Heart right ventricle (tissue), 16 donors: ENCODE results near the gene MCCD1. TPM values are rescaled to one million over a fixed set of nuclear protein-coding genes. Genes with fewer than 3 reads are reported as not detected.

Experiments used
- ATAC-seq, 8 donors: fragments of 200-7000 bp; cut with Tn5 transposase; one replicate each; pipeline ENCODE4 v1.9.1; 2020; ENCODE audit warnings: mild to moderate bottlenecking in 8 of 8, moderate library complexity in 8 of 8, moderate number of reproducible peaks in 1 of 8
- DNase-seq, 2 donors: peaks; one replicate each; pipeline ENCODE4 v3.0.0-alpha.2; 2020
- H3K27ac ChIP-seq, 10 donors: fragments of 200-600 bp; sonication (generic) in 2 of 10; one replicate each; pipeline versions ENCODE4 v1.5.0 to v1.8.0; 2020 to 2022; ENCODE audit warnings: mild to moderate bottlenecking in 3 of 10
- H3K27me3 ChIP-seq, 7 donors: fragments of 200-600 bp; one replicate each; pipeline ENCODE4 v1.8.0; 2021 to 2022; ENCODE audit warnings: mild to moderate bottlenecking in 2 of 7
- H3K36me3 ChIP-seq, 9 donors: fragments of 200-600 bp; sonication (generic) in 1 of 9; one replicate each; pipeline versions ENCODE4 v1.5.0 to v1.8.0; 2020 to 2022; ENCODE audit warnings: mild to moderate bottlenecking in 2 of 9
- H3K4me1 ChIP-seq, 9 donors: fragments of 200-600 bp; sonication (generic) in 1 of 9; one replicate each; pipeline versions ENCODE4 v1.5.0 to v1.8.0; 2020 to 2022; ENCODE audit warnings: mild to moderate bottlenecking in 4 of 9
- H3K4me3 ChIP-seq, 10 donors: fragments of 200-600 bp; sonication (generic) in 2 of 10; one replicate each; pipeline versions ENCODE4 v1.5.0 to v1.8.0; 2020 to 2022; ENCODE audit warnings: mild to moderate bottlenecking in 7 of 10, moderate library complexity in 2 of 10
- H3K9me3 ChIP-seq, 11 donors: fragments of 200-600 bp in 10 of 11; sonication (generic) in 2 of 11; one replicate each; pipeline versions ENCODE4 v1.5.0 to v1.8.0; 2013 to 2022; ENCODE audit warnings: mild to moderate bottlenecking in 2 of 11, control low read depth in 1 of 11, moderate library complexity in 1 of 11
- CTCF ChIP-seq, 9 donors: fragments of 200-600 bp; sonication (generic) in 2 of 9; IDR thresholded peaks; one replicate each; pipeline versions ENCODE4 v1.5.0 to v1.8.0; 2021 to 2022; ENCODE audit warnings: antibody characterized with exemption in 9 of 9, mild to moderate bottlenecking in 5 of 9, moderate library complexity in 1 of 9
- WGBS, 2 donors: extraction: QIAGEN DNeasy Blood & Tissue Kit; methylation state at CpG; one replicate each; pipeline ENCODE4 v1.1.7; 2013; ENCODE audit warnings: inconsistent platforms in 1 of 2; 5-methylcytosine and 5-hydroxymethylcytosine counted together
- intact Hi-C, 10 donors: fragments of 100-400 bp; cut with DNase I; formaldehyde crosslinking; loops; one replicate each; pipeline versions ENCODE4 v1.11.1 to v1.14.2; 2022
- long read RNA-seq, 3 donors: library from polyadenylated mRNA; unstranded; transcript quantifications; one replicate each; pipeline ENCODE4 v2.0.0, GENCODE V29; 2020 to 2021
- polyA plus RNA-seq, 2 donors: library from polyadenylated mRNA; stranded (reverse); fragments of 200-250 nt; gene quantifications; one replicate each; pipeline ENCODE4 v1.2.3, GENCODE V29; 2013
- total RNA-seq, 10 donors: library from RNA; stranded (reverse); fragmentation: NEBNext Ultra II Directional in 3 of 10; extraction: Animal tissue kit (Norgen Biotek cat#: 25700) in 3 of 10; gene quantifications; one replicate each; pipeline versions ENCODE4 v1.2.1 to v1.2.4, GENCODE V29; 2021 to 2023
- donor health status: Arrhythmogenic right ventricular cardiomyopathy.
- donor health status: ischemic (EF 13 %, LVEDD 7.1; RV severe dilation, severe dysfunction).
- donor health status: healthy with polysubstance abuse.
- donor health status: DM: no; HTN: yes; CAD: no.
- donor health status: DM: no; HTN: no; CAD: no.
- donor health status: ischemic (EF 25% LVEDD 6.9; RV normal size, moderate dysfunction).
- donor health status: ischemic (EF 25% LVEDD 5.7; RV mildly dilated, moderate dysfunction).
- donor health status: healthy.
- donor health status: DM: yes; HTN: yes; CAD: no.
- donor health status: Ischemic cardiomyopathy.
- donor health status: ischemic (EF 35%, LVEDD 5.7; RV mildly dilated, moderate dysfunction).
- donor health status: nonischemic (EF 11% LVEDD 7.7; RV severe dilation, severe dysfunction).
- donor health status: DM: yes; HTN: yes; CAD: no.
- donor health status: PGD.
- donor health status: ischemic (EF 29% LVEDD 5.4; RV normal size, mild dysfunction).
- donor health status: nonischemic (EF 23%, LVEDD 6.1; RV moderate dilation, normal function).

Gene MCCD1
- not detected for total RNA-seq
- polyA plus RNA-seq, result not detected
- long read RNA-seq, donor 1, result 0 reads
- long read RNA-seq, donor 2, result 0 reads
- long read RNA-seq, donor 3, result 0 reads

- TF ChIP-seq CTCF (IDR thresholded peaks at IDR 0.05), result no peak
- peak in 4 of 8 donors; percentile 15 to 48 (median 36) for ATAC-seq
- DNase-seq, result no peak
- Histone ChIP-seq H3K27ac (no peak within 1 kb of the TSS), H3K36me3 (peaks cover 0 to 46% (median 36%) of the 10 kb centered on the region in 9 donors), H3K9me3 (no peaks in the 10 kb centered on the region), H3K4me1 (peaks cover 0 to 23% (median 3%) of the 10 kb centered on the region in 9 donors), H3K4me3 (no peak within 1 kb of the TSS), H3K27me3 (no peaks in the 10 kb centered on the region)
- 61 to 68% methylated on average over 7 of the region's 7 CpGs for WGBS, 2 donors
- intact Hi-C loops, result no loop called here
These were observed at the start of gene MCCD1 for GRCh38 chr6:31528821-31529328. MCCD1 (plus strand) TSS chr6:31528962; CDS start chr6:31529015, 53 bp downstream.

- DNase-seq, result no peak
- no peaks in the 10 kb centered on the region for H3K36me3 ChIP-seq
- H3K27ac ChIP-seq, result no peak overlapping the region
- peaks cover 0 to 10% (median 0%) of the 10 kb centered on the region in 9 donors for H3K4me1 ChIP-seq
- ATAC-seq, result peak in 1 of 8 donors; percentile 9
- WGBS, 2 donors, result 87% methylated on average over 5 of the region's 5 CpGs
- no peaks in the 10 kb centered on the region for H3K9me3 ChIP-seq
- intact Hi-C loops, result no loop called here
- no peak for TF ChIP-seq CTCF (IDR thresholded peaks at IDR 0.05)
- H3K4me3 ChIP-seq, result no peak overlapping the region
- H3K27me3 ChIP-seq, result no peaks in the 10 kb centered on the region
These were observed 49.4 kb upstream of the MCCD1 start for GRCh38 chr6:31479151-31479932.

- ATAC-seq, result no peak
- 75 to 77% methylated on average over 3 of the region's 3 CpGs for WGBS, 2 donors
- peaks cover 0 to 10% (median 0%) of the 10 kb centered on the region in 9 donors for H3K4me1 ChIP-seq
These were observed 48.7 kb upstream of the MCCD1 start for GRCh38 chr6:31479933-31480535.

More at GRCh38 chr6:31479933-31480535, 48.7 kb upstream of the MCCD1 start:
- Histone ChIP-seq H3K4me3 (no peak overlapping the region), H3K27ac (no peak overlapping the region), H3K36me3 (no peaks in the 10 kb centered on the region), H3K9me3 (no peaks in the 10 kb centered on the region), H3K27me3 (no peaks in the 10 kb centered on the region)
- no peak for TF ChIP-seq CTCF (IDR thresholded peaks at IDR 0.05)
- intact Hi-C loops, result no loop called here
- DNase-seq, result no peak
